Caco-2 (cell line): ENCODE data around the gene CRYBG3. TPM values are rescaled to one million over a fixed set of nuclear protein-coding genes. Genes with fewer than 3 reads are reported as not detected.

Source experiments
- BruUV-seq: library from RNA; stranded (reverse); fragments of 400-500 nt; replicated peaks from 2 replicates; lab custom pipeline; 2021; lab: Mats Ljungman, UMichigan
- CTCF ChIA-PET: fragments of 300-600 bp; sonication (Branson Sonifier 250); formaldehyde crosslinking; loops from one replicate; lab custom pipeline; 2022; ENCODE audit warnings: antibody characterized with exemption; lab: Charles Lee
- POLR2A ChIA-PET: fragments of 300-600 bp; sonication (Branson Sonifier 250); formaldehyde crosslinking; loops from one replicate; lab custom pipeline; 2022; ENCODE audit warnings: antibody characterized with exemption; lab: Charles Lee
- DNase-seq, 2 experiments: peaks; one replicate each; pipeline versions ENCODE4 v3.0.0 to v3.0.0-alpha.2; 2020 to 2022
- H3K27me3 ChIP-seq: replicated peaks from 2 replicates; pipeline ENCODE4 v1.6.0; 2011; ENCODE audit warnings: low read length; ENCODE audit not compliant: control insufficient read depth, insufficient read depth
- H3K36me3 ChIP-seq: 2 replicates; pipeline ENCODE4 v1.5.1; 2011; ENCODE audit warnings: low read length; ENCODE audit not compliant: control insufficient read depth, insufficient read depth
- H3K4me1 ChIP-seq: fragments of 250-450 bp; sonication (Bioruptor Pico); 2 replicates; pipeline ENCODE4 v1.5.1; 2020; ENCODE audit warnings: mild to moderate bottlenecking
- H3K4me3 ChIP-seq: 2 replicates; pipeline ENCODE4 v1.5.1; 2011; ENCODE audit warnings: low read depth, mild to moderate bottlenecking, control low read depth, low read length
- H3K9me3 ChIP-seq: fragments of 250-450 bp; sonication (Bioruptor Pico); 2 replicates; pipeline ENCODE4 v1.5.1; 2020; ENCODE audit warnings: mild to moderate bottlenecking, moderate library complexity
- H3K27ac Mint-ChIP-seq: one replicate; pipeline ENCODE4 v1.8.0; 2022; ENCODE audit warnings: mixed read lengths; ENCODE audit not compliant: unreplicated experiment
- H3K27me3 Mint-ChIP-seq: one replicate; pipeline ENCODE4 v1.8.0; 2022; ENCODE audit warnings: mixed read lengths; ENCODE audit not compliant: insufficient read depth, unreplicated experiment
- H3K36me3 Mint-ChIP-seq: one replicate; pipeline ENCODE4 v1.8.0; 2022; ENCODE audit warnings: mild to moderate bottlenecking, mixed read lengths; ENCODE audit not compliant: insufficient read depth, unreplicated experiment
- H3K4me1 Mint-ChIP-seq: one replicate; pipeline ENCODE4 v1.8.0; 2022; ENCODE audit warnings: low read depth, mixed read lengths; ENCODE audit not compliant: unreplicated experiment
- H3K4me3 Mint-ChIP-seq: one replicate; pipeline ENCODE4 v1.8.0; 2022; ENCODE audit warnings: mild to moderate bottlenecking, moderate library complexity, mixed read lengths; ENCODE audit not compliant: unreplicated experiment
- H3K9me3 Mint-ChIP-seq: one replicate; pipeline ENCODE4 v1.8.0; 2022; ENCODE audit warnings: mixed read lengths; ENCODE audit not compliant: unreplicated experiment
- CTCF ChIP-seq, 2 experiments: fragments of 200-600 bp in 1 of 2; IDR thresholded peaks; 1 replicate in 1 of 2; 2 replicates in 1 of 2; pipeline versions ENCODE4 v1.5.1 to v1.8.0; 2011 to 2022; ENCODE audit warnings: antibody characterized with exemption in 1 of 2, control low read depth in 1 of 2, inconsistent platforms in 1 of 2, low read depth in 1 of 2, low read length in 1 of 2, mild to moderate bottlenecking in 1 of 2, moderate library complexity in 1 of 2; ENCODE audit not compliant: insufficient read depth in 1 of 2, severe bottlenecking in 1 of 2, unreplicated experiment in 1 of 2
- intact Hi-C: fragments of 100-400 bp; cut with micrococcal nuclease; formaldehyde crosslinking; loops from one replicate; pipeline ENCODE4 v1.10.0; 2022; ENCODE audit not compliant: unreplicated experiment
- total RNA-seq: library from RNA; stranded (reverse); gene quantifications from 2 replicates; pipeline ENCODE4 v1.2.3, GENCODE V29; 2022

CRYBG3 gene
- total RNA-seq, 1 experiment from 2014 or later: 1.3 TPM

- Mint-ChIP-seq H3K27me3 (peaks cover 31% of the 10 kb centered on the region), H3K4me3 (peak overlapping the region; percentile 82), H3K4me1 (peaks cover 8% of the 10 kb centered on the region), H3K36me3 (no peaks in the 10 kb centered on the region), H3K9me3 (no peaks in the 10 kb centered on the region), H3K27ac (peak overlapping the region; percentile 34)
- POLR2A ChIA-PET: no interaction called here
- Histone ChIP-seq H3K36me3 (no peaks in the 10 kb centered on the region), H3K9me3 (no peaks in the 10 kb centered on the region), H3K4me3 (peak overlapping the region; percentile 58), H3K27me3 (peaks cover 2% of the 10 kb centered on the region; the same call in 1 of the 2 replicates), H3K4me1 (no peaks in the 10 kb centered on the region)
- CTCF ChIA-PET: interaction anchor here (0.9 kb wide), 1 partner anchor 198 kb away, joined by 3 read pairs; no protein-coding TSS in a partner anchor
- no peak for TF ChIP-seq CTCF (IDR thresholded peaks at IDR 0.05; ENCODE audit: insufficient read depth in 1 of 2, low read depth in 1 of 2, low read length in 1 of 2, severe bottlenecking in 1 of 2, unreplicated experiment in 1 of 2)
- no TSS peak for BruUV-seq
- DNase-seq: peak; percentile 22 to 29
- intact Hi-C loops: loop anchor here (10.0 kb wide), 1 partner anchor 122 kb away; no protein-coding TSS in a partner anchor
Measured at GRCh38 chr3:97822359-97822775, 556 bp downstream of the CRYBG3 start.

GRCh38 chr3:97823046-97824004 is 1.5 kb downstream of the CRYBG3 start:
- intact Hi-C loops: loop anchor here (10.0 kb wide), 1 partner anchor 121 kb away; no protein-coding TSS in a partner anchor
- Histone ChIP-seq H3K36me3 (no peaks in the 10 kb centered on the region), H3K4me1 (no peaks in the 10 kb centered on the region), H3K9me3 (no peaks in the 10 kb centered on the region), H3K27me3 (peaks cover 2% of the 10 kb centered on the region; the same call in 1 of the 2 replicates), H3K4me3 (peak overlapping the region; percentile 58; the same call in 1 of the 2 replicates)
- peaks cover 8% of the 10 kb centered on the region for H3K4me1 Mint-ChIP-seq
- TF ChIP-seq CTCF (IDR thresholded peaks at IDR 0.05; ENCODE audit: insufficient read depth in 1 of 2, low read depth in 1 of 2, low read length in 1 of 2, severe bottlenecking in 1 of 2, unreplicated experiment in 1 of 2): no peak
- H3K4me3 Mint-ChIP-seq: peak overlapping the region; percentile 82
- no TSS peak for BruUV-seq
- no peaks in the 10 kb centered on the region for H3K9me3 Mint-ChIP-seq
- no peak for DNase-seq
- ChIA-PET CTCF (no interaction called here), POLR2A (no interaction called here)
- no peaks in the 10 kb centered on the region for H3K36me3 Mint-ChIP-seq
- no peak overlapping the region for H3K27ac Mint-ChIP-seq
- peaks cover 31% of the 10 kb centered on the region for H3K27me3 Mint-ChIP-seq

GRCh38 chr3:97825101-97825500 is 3.3 kb downstream of the CRYBG3 start:
- Mint-ChIP-seq H3K27ac (no peak overlapping the region), H3K9me3 (no peaks in the 10 kb centered on the region), H3K4me1 (peaks cover 8% of the 10 kb centered on the region), H3K36me3 (no peaks in the 10 kb centered on the region), H3K4me3 (no peak overlapping the region), H3K27me3 (peaks cover 26% of the 10 kb centered on the region)
- BruUV-seq: no TSS peak
- H3K9me3 ChIP-seq: no peaks in the 10 kb centered on the region
- H3K27me3 ChIP-seq: peaks cover 2% of the 10 kb centered on the region; the same call in 1 of the 2 replicates
- DNase-seq: no peak
- no peak for TF ChIP-seq CTCF (IDR thresholded peaks at IDR 0.05; ENCODE audit: insufficient read depth in 1 of 2, low read depth in 1 of 2, low read length in 1 of 2, severe bottlenecking in 1 of 2, unreplicated experiment in 1 of 2)
- intact Hi-C loops: loop anchor here (10.0 kb wide), 1 partner anchor 120 kb away; no protein-coding TSS in a partner anchor
- CTCF ChIA-PET: no interaction called here
- H3K4me1 ChIP-seq: no peaks in the 10 kb centered on the region
- POLR2A ChIA-PET: no interaction called here
- H3K36me3 ChIP-seq: no peaks in the 10 kb centered on the region
- no peak overlapping the region for H3K4me3 ChIP-seq
